Natural killer cell (primary cell): ENCODE measurements around the gene TLCD2. TPM values are rescaled to one million over a fixed set of nuclear protein-coding genes. Genes with fewer than 3 reads are reported as not detected.

ENCODE experiments used
- ATAC-seq, 3 donors: fragments of 150-1000 bp in 2 of 3; fragments of 200-7000 bp in 1 of 3; cut with Tn5 transposase; 1 replicate in 1 of 3; 2 replicates in 2 of 3; pipeline ENCODE4 v1.10.0; 2021; ENCODE audit warnings: mild to moderate bottlenecking in 2 of 3, moderate library complexity in 2 of 3
- DNase-seq, 2 donors: peaks; one replicate each; pipeline versions ENCODE4 v3.0.0 to v3.0.0-alpha.2; 2013 to 2021; ENCODE audit warnings: mixed read lengths in 1 of 2
- H3K27ac ChIP-seq: one replicate; pipeline ENCODE4 v1.5.1; 2013; ENCODE audit warnings: mild to moderate bottlenecking, low read length
- H3K27me3 ChIP-seq: one replicate; pipeline ENCODE4 v1.6.1; 2013; ENCODE audit warnings: low read length; ENCODE audit not compliant: control insufficient read depth, insufficient read depth
- H3K36me3 ChIP-seq: one replicate; pipeline ENCODE4 v1.6.1; 2013; ENCODE audit warnings: low read length; ENCODE audit not compliant: control insufficient read depth, insufficient read depth
- H3K4me1 ChIP-seq: one replicate; pipeline ENCODE4 v1.6.1; 2013; ENCODE audit warnings: low read length; ENCODE audit not compliant: control insufficient read depth, insufficient read depth
- H3K4me3 ChIP-seq: one replicate; pipeline ENCODE4 v1.5.1; 2013; ENCODE audit warnings: low read length
- H3K9me3 ChIP-seq: one replicate; pipeline ENCODE4 v1.6.1; 2013; ENCODE audit warnings: low read length; ENCODE audit not compliant: control insufficient read depth, insufficient read depth
- H3K27ac Mint-ChIP-seq, 2 donors: one replicate each; pipeline ENCODE4 v1.8.0; 2022; ENCODE audit warnings: mild to moderate bottlenecking in 2 of 2, mixed read lengths in 2 of 2, moderate library complexity in 1 of 2
- H3K27me3 Mint-ChIP-seq, 2 donors: one replicate each; pipeline ENCODE4 v1.8.0; 2022; ENCODE audit warnings: low read depth in 2 of 2, mixed read lengths in 2 of 2
- H3K36me3 Mint-ChIP-seq: one replicate; pipeline ENCODE4 v1.8.0; 2022; ENCODE audit warnings: mixed read lengths
- H3K4me1 Mint-ChIP-seq, 2 donors: one replicate each; pipeline ENCODE4 v1.8.0; 2022; ENCODE audit warnings: mixed read lengths in 2 of 2
- H3K4me3 Mint-ChIP-seq: one replicate; pipeline ENCODE4 v1.8.0; 2022; ENCODE audit warnings: mild to moderate bottlenecking, moderate library complexity, mixed read lengths
- H3K9me3 Mint-ChIP-seq, 2 donors: one replicate each; pipeline ENCODE4 v1.8.0; 2022; ENCODE audit warnings: mixed read lengths in 2 of 2
- WGBS: methylation state at CpG from one replicate; pipeline ENCODE4 v1.1.7; 2013; ENCODE audit warnings: missing lambda C conversion rate; ENCODE audit not compliant: insufficient coverage; 5-methylcytosine and 5-hydroxymethylcytosine counted together
- intact Hi-C: fragments of 100-400 bp; cut with micrococcal nuclease; formaldehyde crosslinking; loops from one replicate; pipeline ENCODE4 v1.14.2; 2022
- total RNA-seq, 4 donors: library from RNA; stranded (reverse); fragments of 120-200 nt in 1 of 4; gene quantifications; one replicate each; pipeline versions ENCODE4 v1.2.3 to v1.2.4, GENCODE V29; 2013 to 2022
- TF ChIP-seq, protein P1 (sequence below): fragments of 200-600 bp; IDR thresholded peaks from one replicate; pipeline ENCODE4 v1.8.0; 2022; ENCODE audit warnings: antibody characterized with exemption

TLCD2 gene
- total RNA-seq, 3 donors from 2014 or later (not counting 1 experiment from before 2014, with no cell fraction given) = 0.18 to 0.28 (median 0.28) TPM

DNA sequence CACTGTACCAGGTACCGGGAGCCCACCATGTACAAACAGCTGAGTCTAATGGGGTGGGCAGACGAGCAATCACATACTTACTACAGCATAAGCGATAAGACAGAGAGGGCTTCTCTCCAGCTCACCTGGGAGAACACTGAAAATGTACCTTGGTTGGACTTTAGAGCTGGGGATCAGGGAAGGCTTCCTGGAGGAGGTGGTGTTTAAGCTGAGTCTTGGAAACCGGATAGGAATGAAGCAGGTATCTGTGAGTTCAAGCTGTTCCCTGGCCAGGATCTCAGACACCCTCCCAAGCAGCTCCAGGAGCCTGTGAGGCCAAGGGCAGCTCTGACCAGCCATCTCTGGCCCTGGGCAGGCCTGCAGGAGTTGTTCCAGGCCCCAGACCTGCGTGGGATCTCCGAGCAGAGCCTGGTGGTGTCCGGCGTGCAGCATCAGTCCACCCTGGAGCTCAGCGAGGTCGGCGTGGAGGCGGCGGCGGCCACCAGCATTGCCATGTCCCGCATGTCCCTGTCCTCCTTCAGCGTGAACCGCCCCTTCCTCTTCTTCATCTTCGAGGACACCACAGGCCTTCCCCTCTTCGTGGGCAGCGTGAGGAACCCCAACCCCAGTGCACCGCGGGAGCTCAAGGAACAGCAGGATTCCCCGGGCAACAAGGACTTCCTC lies 43.7 kb upstream of the TLCD2 start:
- TF ChIP-seq, protein P1, sequence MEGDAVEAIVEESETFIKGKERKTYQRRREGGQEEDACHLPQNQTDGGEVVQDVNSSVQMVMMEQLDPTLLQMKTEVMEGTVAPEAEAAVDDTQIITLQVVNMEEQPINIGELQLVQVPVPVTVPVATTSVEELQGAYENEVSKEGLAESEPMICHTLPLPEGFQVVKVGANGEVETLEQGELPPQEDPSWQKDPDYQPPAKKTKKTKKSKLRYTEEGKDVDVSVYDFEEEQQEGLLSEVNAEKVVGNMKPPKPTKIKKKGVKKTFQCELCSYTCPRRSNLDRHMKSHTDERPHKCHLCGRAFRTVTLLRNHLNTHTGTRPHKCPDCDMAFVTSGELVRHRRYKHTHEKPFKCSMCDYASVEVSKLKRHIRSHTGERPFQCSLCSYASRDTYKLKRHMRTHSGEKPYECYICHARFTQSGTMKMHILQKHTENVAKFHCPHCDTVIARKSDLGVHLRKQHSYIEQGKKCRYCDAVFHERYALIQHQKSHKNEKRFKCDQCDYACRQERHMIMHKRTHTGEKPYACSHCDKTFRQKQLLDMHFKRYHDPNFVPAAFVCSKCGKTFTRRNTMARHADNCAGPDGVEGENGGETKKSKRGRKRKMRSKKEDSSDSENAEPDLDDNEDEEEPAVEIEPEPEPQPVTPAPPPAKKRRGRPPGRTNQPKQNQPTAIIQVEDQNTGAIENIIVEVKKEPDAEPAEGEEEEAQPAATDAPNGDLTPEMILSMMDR = no peak
- no peak overlapping the region for H3K27ac Mint-ChIP-seq
- H3K4me3 Mint-ChIP-seq = no peak overlapping the region
- peaks cover 6 to 16% of the 10 kb centered on the region in 2 donors for H3K27me3 Mint-ChIP-seq
- DNase-seq (no peak), ATAC-seq (no peak)
- H3K4me3 ChIP-seq = no peak overlapping the region
- no peaks in the 10 kb centered on the region for H3K9me3 Mint-ChIP-seq
- no peak overlapping the region for H3K27ac ChIP-seq
- no peaks in the 10 kb centered on the region for H3K36me3 ChIP-seq
- H3K4me1 Mint-ChIP-seq = peaks cover 0 to 30% of the 10 kb centered on the region in 2 donors
- H3K36me3 Mint-ChIP-seq = no peaks in the 10 kb centered on the region
- no peaks in the 10 kb centered on the region for H3K27me3 ChIP-seq
- H3K9me3 ChIP-seq = no peaks in the 10 kb centered on the region
- 81% methylated on average over 22 of the region's 23 CpGs for WGBS
- H3K4me1 ChIP-seq = peaks cover 27% of the 10 kb centered on the region
- intact Hi-C loops = no loop called here

DNA sequence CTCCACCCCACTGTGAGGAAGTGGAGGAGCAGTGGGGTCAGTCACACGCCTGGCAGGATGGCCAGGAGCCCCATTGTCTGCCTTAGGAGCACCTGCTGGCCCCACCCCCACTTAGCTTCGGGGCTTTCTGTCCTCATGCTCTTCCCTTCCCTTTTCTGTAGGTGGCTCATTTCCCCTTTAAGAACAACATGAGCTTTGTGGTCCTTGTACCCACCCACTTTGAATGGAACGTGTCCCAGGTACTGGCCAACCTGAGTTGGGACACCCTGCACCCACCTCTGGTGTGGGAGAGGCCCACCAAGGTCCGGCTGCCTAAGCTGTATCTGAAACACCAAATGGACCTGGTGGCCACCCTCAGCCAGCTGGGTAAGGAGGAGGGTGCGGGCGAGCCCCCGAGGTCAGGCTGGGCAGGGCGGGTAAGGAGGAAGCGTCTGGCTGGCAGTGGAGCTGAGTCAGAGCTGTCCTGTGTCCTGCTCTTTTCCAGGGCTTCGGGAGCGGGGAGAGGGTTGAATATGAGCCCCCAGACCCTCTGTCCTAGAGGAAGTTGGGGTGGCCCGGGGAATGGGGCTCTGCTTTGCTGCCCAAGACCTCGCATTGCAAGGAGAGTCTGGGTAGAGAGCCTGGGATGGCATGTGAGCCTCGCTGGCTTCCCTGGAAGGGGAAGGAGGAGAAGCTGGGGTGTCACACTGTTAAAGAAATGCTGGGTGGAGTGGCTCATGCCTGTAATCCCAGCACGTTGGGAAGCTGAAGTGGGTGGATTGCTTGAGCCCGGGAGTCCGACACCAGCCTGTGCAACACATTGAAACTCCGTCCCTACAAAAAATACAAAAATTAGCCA lies 42.5 kb upstream of the TLCD2 start:
- no peak overlapping the region for H3K4me3 Mint-ChIP-seq
- Histone ChIP-seq H3K36me3 (no peaks in the 10 kb centered on the region), H3K4me1 (peaks cover 27% of the 10 kb centered on the region), H3K27ac (no peak overlapping the region), H3K27me3 (no peaks in the 10 kb centered on the region), H3K4me3 (no peak overlapping the region), H3K9me3 (no peaks in the 10 kb centered on the region)
- H3K27me3 Mint-ChIP-seq = peaks cover 6 to 13% of the 10 kb centered on the region in 2 donors
- 48% methylated on average over 18 of the region's 18 CpGs for WGBS
- H3K27ac Mint-ChIP-seq = peak overlapping the region in 1 of 2 donors; percentile 33
- DNase-seq = no peak
- intact Hi-C loops = no loop called here
- peaks cover 0 to 23% of the 10 kb centered on the region in 2 donors for H3K4me1 Mint-ChIP-seq
- no peaks in the 10 kb centered on the region for H3K36me3 Mint-ChIP-seq
- H3K9me3 Mint-ChIP-seq = no peaks in the 10 kb centered on the region
- TF ChIP-seq, protein P1 = no peak
- ATAC-seq = peak in 1 of 3 donors; percentile 45

DNA sequence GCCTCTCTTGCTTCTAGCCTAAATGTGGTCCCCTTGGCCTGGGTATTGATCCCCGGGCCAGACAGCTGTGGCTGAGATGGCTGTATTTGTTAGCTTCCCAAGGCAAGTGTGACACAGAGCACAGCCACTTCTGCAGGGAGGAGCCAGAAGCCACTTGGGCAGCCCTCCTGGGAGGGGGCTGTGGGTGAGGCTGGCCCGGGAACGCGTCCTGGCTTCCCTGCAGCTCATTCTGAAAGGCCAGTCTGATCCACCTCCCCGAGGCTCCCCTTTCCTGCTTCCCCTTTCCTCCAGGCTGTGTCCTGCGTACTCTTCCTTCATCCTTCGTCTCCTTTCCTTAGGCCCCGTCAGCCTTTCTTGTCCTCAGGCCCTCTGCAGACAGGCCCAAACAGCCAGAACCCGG lies 40.5 kb upstream of the TLCD2 start:
- Histone ChIP-seq H3K36me3 (no peaks in the 10 kb centered on the region), H3K27me3 (no peaks in the 10 kb centered on the region), H3K27ac (no peak overlapping the region), H3K9me3 (no peaks in the 10 kb centered on the region), H3K4me3 (no peak overlapping the region), H3K4me1 (peaks cover 27% of the 10 kb centered on the region)
- 92% methylated on average over 9 of the region's 9 CpGs for WGBS
- intact Hi-C loops = no loop called here
- H3K4me1 Mint-ChIP-seq = peaks cover 0 to 23% of the 10 kb centered on the region in 2 donors
- ATAC-seq = no peak
- H3K9me3 Mint-ChIP-seq = no peaks in the 10 kb centered on the region
- peaks cover 0 to 8% of the 10 kb centered on the region in 2 donors for H3K27me3 Mint-ChIP-seq
- no peaks in the 10 kb centered on the region for H3K36me3 Mint-ChIP-seq
- no peak overlapping the region for H3K4me3 Mint-ChIP-seq
- no peak overlapping the region for H3K27ac Mint-ChIP-seq
- no peak for DNase-seq
- TF ChIP-seq, protein P1 = no peak
